Spinal cord (tissue), 10 donors: ENCODE data around the gene NSF. TPM values are rescaled to one million over a fixed set of nuclear protein-coding genes. Genes with fewer than 3 reads are reported as not detected.

Experiments used
- DNase-seq, 6 donors: peaks; one replicate each; pipeline versions ENCODE4 v3.0.0 to v3.0.0-alpha.2; 2013 to 2015; ENCODE audit warnings: low spot score in 6 of 6, low read depth in 4 of 6
- H3K27ac ChIP-seq: one replicate; pipeline ENCODE4 v1.5.1; 2013; ENCODE audit warnings: low read depth, low read length, control low read depth
- H3K27me3 ChIP-seq: one replicate; pipeline ENCODE4 v1.6.1; 2013; ENCODE audit warnings: low read length; ENCODE audit not compliant: control insufficient read depth, insufficient read depth
- H3K36me3 ChIP-seq: one replicate; pipeline ENCODE4 v1.6.1; 2013; ENCODE audit warnings: low read length; ENCODE audit not compliant: control insufficient read depth, insufficient read depth
- H3K4me1 ChIP-seq: one replicate; pipeline ENCODE4 v1.6.1; 2013; ENCODE audit warnings: low read length; ENCODE audit not compliant: control insufficient read depth, insufficient read depth
- H3K4me3 ChIP-seq: one replicate; pipeline ENCODE4 v1.5.1; 2013; ENCODE audit warnings: low read depth, low read length, control low read depth
- H3K9me3 ChIP-seq: one replicate; pipeline ENCODE4 v1.6.1; 2013; ENCODE audit warnings: low read length; ENCODE audit not compliant: control insufficient read depth, insufficient read depth
- WGBS: methylation state at CpG from one replicate; pipeline ENCODE4 v1.1.5; 2013; ENCODE audit warnings: missing lambda C conversion rate; ENCODE audit not compliant: insufficient coverage; 5-methylcytosine and 5-hydroxymethylcytosine counted together
- polyA plus RNA-seq, 2 donors: library from polyadenylated mRNA; unstranded; fragments of 120-200 nt; gene quantifications; one replicate each; pipeline ENCODE4 v1.2.1, GENCODE V29; 2013; ENCODE audit not compliant: insufficient read length in 2 of 2
- total RNA-seq, 2 donors: library from RNA; depleted of rRNA in 1 of 2; stranded (reverse); fragments of 120-200 nt in 1 of 2; fragments of >200 nt in 1 of 2; gene quantifications; one replicate each; pipeline versions ENCODE4 v1.2.3 to v1.2.4, GENCODE V29; 2013 to 2014
- donor health status: healthy.

NSF gene
- total and polyA plus RNA-seq, 4 donors: 46.8 to 266 (median 148) TPM

- no peak overlapping the region for H3K27ac ChIP-seq
- H3K4me3 ChIP-seq: peak overlapping the region; percentile 37
- WGBS: 38% methylated on average over 56 of the region's 56 CpGs
- peak in 2 of 6 donors; percentile 31 to 47 for DNase-seq
- no peaks in the 10 kb centered on the region for H3K9me3 ChIP-seq
- peaks cover 61% of the 10 kb centered on the region for H3K4me1 ChIP-seq
- H3K27me3 ChIP-seq: no peaks in the 10 kb centered on the region
- H3K36me3 ChIP-seq: peaks cover 42% of the 10 kb centered on the region
Measured at GRCh38 chr17:46769531-46770438, 179.3 kb downstream of the NSF start.

GRCh38 chr17:46770439-46770817, 180.0 kb downstream of the NSF start:
- H3K9me3 ChIP-seq: no peaks in the 10 kb centered on the region
- whole genome bisulfite sequencing: 61% methylated on average over 13 of the region's 14 CpGs
- peaks cover 55% of the 10 kb centered on the region for H3K4me1 ChIP-seq
- DNase-seq: no peak
- H3K4me3 ChIP-seq: peak overlapping the region; percentile 39
- no peak overlapping the region for H3K27ac ChIP-seq
- H3K27me3 ChIP-seq: no peaks in the 10 kb centered on the region
- peaks cover 39% of the 10 kb centered on the region for H3K36me3 ChIP-seq

GRCh38 chr17:46770818-46771560, 180.5 kb downstream of the NSF start:
- Histone ChIP-seq H3K9me3 (no peaks in the 10 kb centered on the region), H3K4me3 (peak overlapping the region; percentile 39), H3K27ac (no peak overlapping the region), H3K4me1 (peaks cover 49% of the 10 kb centered on the region), H3K36me3 (peaks cover 34% of the 10 kb centered on the region), H3K27me3 (no peaks in the 10 kb centered on the region)
- peak in 2 of 6 donors; percentile 68 to 77 for DNase-seq
- 2% methylated on average over 71 of the region's 73 CpGs for WGBS

- 1% methylated on average over 134 of the region's 135 CpGs for WGBS
- Histone ChIP-seq H3K27ac (peak overlapping the region; percentile 11), H3K27me3 (no peaks in the 10 kb centered on the region), H3K4me3 (peak overlapping the region; percentile 40), H3K36me3 (peaks cover 33% of the 10 kb centered on the region), H3K9me3 (no peaks in the 10 kb centered on the region), H3K4me1 (peaks cover 41% of the 10 kb centered on the region)
- peak in 2 of 6 donors; percentile 65 to 70 for DNase-seq
Measured at GRCh38 chr17:46771561-46772474, 181.3 kb downstream of the NSF start.

GRCh38 chr17:46772475-46773220, 182.2 kb downstream of the NSF start:
- Histone ChIP-seq H3K27ac (peak overlapping the region; percentile 11), H3K9me3 (no peaks in the 10 kb centered on the region), H3K4me3 (peak overlapping the region; percentile 40), H3K27me3 (no peaks in the 10 kb centered on the region), H3K36me3 (peaks cover 32% of the 10 kb centered on the region), H3K4me1 (peaks cover 43% of the 10 kb centered on the region)
- WGBS: 12% methylated on average over 9 of the region's 16 CpGs
- no peak for DNase-seq

GRCh38 chr17:46773221-46773605, 182.7 kb downstream of the NSF start:
- no peaks in the 10 kb centered on the region for H3K9me3 ChIP-seq
- H3K36me3 ChIP-seq: peaks cover 27% of the 10 kb centered on the region
- no peak overlapping the region for H3K27ac ChIP-seq
- peaks cover 48% of the 10 kb centered on the region for H3K4me1 ChIP-seq
- no peaks in the 10 kb centered on the region for H3K27me3 ChIP-seq
- H3K4me3 ChIP-seq: no peak overlapping the region
- no peak for DNase-seq
- 74% methylated on average over 5 of the region's 6 CpGs for WGBS

GRCh38 chr17:46773676-46774075, 183.2 kb downstream of the NSF start:
- no peaks in the 10 kb centered on the region for H3K27me3 ChIP-seq
- 52% methylated on average over 15 of the region's 15 CpGs for WGBS

GRCh38 chr17:46774108-46774737, 183.8 kb downstream of the NSF start:
- Histone ChIP-seq H3K36me3 (peaks cover 21% of the 10 kb centered on the region), H3K4me1 (peaks cover 57% of the 10 kb centered on the region), H3K27ac (no peak overlapping the region), H3K9me3 (no peaks in the 10 kb centered on the region), H3K4me3 (no peak overlapping the region), H3K27me3 (no peaks in the 10 kb centered on the region)
- no peak for DNase-seq
- 59% methylated on average over 3 of the region's 10 CpGs for WGBS

More at GRCh38 chr17:46773676-46774075, 183.2 kb downstream of the NSF start:
- Histone ChIP-seq H3K36me3 (peaks cover 22% of the 10 kb centered on the region), H3K27ac (no peak overlapping the region), H3K4me1 (peaks cover 52% of the 10 kb centered on the region), H3K4me3 (no peak overlapping the region), H3K9me3 (no peaks in the 10 kb centered on the region)
- DNase-seq: peak in 1 of 6 donors; percentile 33
